Activated CD4-positive, alpha-beta T cell treated with anti-CD3 and anti-CD28 coated beads for 24 hours (primary cell): ENCODE results near the gene GPR15LG.

Experiments
- DNase-seq, 2 donors: peaks; one replicate each; pipeline ENCODE4 v3.0.0-alpha.2; 2020; ENCODE audit warnings: low read depth in 2 of 2

GPR15LG gene

DNA sequence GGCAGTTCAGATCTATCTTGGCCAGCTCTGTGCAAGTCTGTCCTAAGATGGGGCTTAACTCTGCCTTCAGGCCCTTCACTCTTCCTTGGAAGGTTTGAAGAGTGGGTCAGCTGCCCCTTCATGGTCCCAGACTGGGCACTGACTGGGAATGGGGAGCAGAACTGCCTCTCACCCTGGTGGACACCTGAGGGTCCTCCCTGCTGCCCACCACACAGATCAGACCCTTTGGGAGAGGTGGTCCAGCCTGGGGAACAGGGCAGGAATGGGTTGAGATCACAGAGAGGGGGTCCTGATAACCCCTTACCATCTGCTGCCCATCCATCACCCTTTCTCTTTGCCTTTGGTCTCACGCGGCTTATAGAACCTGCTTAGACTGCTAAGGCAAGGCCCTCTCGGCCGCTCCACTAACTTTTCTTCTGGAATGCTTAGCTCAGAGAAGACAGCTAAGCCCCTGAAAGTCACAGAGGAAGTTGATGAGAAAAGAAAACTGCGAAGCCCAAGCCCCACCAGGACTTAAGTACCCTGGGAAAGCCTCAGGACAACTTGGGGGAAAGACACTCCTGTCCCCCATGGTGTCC, 20.3 kb downstream of the GPR15LG start:
- DNase-seq, result no peak

DNA sequence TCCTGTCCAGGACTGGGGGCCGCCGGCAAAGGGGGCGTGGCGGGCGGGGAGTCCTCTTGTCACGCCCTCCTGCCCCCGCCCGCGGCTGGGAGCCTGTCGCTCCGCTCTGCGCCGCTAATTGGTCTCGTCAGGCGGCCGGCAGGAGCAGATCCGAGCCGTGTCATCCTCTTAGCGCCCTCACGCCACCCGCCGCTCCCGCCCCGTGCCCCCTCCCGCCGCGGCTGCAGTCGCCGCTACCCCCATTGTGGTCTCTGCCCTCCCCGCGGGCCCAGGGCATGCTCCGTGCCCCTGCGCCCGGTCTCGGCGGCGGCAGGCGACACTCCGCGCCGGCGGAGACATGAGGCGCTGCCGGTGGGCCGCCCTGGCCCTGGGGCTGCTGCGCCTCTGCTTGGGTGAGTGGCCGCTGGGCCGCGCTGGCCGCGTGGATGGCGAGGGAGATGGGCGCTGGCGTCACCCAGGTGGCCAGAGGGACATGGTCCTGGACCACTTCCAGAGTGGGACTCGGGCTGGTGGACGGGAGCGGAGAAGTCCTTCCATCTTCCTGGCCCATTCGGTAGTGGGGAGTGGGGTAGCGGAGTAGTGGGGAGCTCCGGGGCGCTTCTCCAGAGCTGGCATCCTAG, 20.9 kb downstream of the GPR15LG start, which contains the start of gene CDHR1:
TSS of gene CDHR1 (plus strand) at position 114 of the 620 bp plus-strand sequence. CDS start at position 338, 224 bp downstream.
- peak in 1 of 2 donors; percentile 14 for DNase-seq

DNA sequence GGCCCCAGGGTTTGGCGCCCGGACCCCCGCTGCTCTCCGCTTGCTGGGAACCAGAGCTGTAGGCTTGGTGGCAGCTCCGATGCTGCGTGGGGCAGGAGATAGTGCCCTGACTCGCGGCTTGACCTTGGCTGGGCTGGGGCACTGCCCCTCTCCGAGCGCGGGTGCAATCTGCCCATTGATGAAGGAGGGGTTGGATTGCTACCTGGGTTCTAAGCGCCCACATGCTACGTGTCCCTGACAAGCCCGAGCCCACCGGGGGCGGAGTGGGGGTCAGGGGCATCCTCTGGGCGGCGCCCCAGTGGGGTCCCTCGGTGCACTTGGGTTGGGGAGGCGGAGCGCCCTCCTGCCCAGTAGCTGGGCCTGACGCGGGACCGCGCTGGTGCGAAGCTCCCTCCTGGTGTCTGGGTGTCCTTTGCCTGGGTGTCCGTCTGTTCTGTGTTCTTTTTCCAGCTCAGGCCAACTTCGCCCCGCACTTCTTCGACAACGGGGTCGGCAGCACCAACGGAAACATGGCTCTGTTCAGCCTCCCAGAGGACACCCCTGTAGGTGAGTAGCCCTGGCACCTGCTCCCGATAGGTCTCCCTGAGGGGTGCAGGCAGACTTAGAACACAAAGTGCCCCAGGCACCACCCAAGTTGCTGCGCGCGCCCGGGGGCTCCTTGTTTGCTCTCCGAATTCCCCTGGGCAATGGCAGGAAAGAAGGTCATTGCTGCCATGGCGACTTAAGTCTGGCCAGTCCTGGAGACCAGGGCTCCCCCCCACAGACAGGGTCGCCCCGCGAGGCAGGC, 21.6 kb downstream of the GPR15LG start:
- DNase-seq, result no peak

DNA sequence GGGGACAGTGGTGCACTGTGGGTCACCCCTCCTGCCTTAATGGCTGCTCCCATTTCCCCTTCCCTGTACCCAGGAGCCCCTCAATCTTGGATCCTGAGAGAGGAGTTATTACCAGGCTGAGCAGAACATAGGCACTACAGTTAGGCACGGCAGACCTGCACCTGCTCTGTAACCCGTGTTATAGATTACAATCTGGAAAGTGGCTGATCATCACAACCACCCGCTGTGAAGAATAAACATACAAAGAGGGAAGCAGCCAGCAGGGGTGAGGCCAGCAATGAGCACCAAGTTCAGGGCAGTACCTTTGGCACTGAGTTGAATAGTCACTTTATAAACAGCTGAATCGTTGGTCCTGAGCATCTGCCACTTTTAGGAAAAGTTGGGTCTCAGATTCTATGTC, 22.5 kb downstream of the GPR15LG start:
- no peak for DNase-seq

DNA sequence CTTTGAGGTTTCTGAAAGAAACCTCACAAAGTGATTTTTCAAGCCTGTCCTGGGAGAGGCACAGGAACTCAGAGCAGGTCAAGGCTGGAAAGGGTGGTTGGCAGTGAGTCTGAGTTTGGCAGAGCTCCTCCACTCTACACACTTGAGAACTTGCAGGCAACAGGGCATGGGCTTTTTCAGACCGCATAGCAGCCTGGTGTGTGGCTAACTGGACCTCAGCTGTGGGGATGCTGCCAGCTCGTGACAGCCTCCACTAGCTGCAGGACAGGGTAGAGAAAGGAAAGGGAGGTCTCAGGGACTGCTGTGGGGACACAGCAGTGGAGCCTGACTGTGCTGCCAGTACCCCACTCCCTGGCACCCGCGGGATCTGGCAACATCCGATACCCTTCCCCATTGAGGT, 23.3 kb downstream of the GPR15LG start:
- DNase-seq, result no peak

DNA sequence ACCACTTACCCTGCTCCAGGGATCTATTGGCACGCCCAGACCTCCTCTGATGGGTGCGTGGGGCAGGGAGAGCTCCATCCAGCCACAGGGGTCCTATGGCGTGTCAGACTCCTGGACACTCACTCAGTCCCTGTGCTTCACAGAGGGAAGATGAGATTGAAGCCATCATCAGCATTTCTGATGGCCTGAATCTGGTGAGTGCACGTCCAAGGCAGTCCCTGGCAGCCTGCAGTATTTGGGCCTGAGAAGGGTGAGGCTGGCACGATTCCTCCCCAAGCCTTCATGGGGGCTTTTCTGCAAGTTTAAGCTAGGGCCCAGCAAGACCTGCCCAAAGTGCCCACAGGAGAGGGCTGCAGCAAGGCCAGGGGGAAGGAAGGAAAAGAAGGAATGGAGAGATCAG, 24.0 kb downstream of the GPR15LG start:
- DNase-seq, result no peak

DNA sequence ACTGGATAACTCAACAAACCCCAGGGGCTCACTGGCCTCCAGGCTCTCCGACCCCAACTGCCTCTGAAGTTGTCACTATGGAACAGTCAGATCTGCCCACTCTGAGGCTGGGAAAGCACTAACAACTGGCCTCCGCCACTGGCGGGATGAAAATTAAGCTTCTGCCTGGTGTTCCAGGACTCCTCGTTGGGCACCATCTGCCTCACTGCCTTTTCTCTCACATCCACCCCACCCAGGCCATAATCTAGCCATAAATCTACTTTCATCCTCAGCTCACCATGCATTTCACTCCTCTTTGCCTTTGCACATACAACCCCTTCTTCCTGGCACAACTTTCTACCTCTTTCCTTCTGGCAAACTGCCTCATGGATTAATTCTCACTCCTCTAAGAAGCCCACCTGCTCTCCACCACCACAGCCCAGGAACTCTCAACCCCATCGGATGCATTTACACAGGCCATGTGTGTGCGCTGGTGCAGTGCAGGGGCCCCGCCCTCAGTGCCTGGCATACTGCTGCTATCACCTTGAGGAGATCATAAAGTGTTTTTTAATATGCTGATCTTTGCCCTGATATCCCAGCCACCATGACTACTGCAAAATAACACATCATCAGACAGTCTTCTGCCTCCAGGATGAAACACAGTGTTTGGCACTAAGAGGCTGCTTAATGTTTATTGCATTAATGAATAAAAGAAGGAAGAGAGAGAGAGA, 24.8 kb downstream of the GPR15LG start:
- no peak for DNase-seq

DNA sequence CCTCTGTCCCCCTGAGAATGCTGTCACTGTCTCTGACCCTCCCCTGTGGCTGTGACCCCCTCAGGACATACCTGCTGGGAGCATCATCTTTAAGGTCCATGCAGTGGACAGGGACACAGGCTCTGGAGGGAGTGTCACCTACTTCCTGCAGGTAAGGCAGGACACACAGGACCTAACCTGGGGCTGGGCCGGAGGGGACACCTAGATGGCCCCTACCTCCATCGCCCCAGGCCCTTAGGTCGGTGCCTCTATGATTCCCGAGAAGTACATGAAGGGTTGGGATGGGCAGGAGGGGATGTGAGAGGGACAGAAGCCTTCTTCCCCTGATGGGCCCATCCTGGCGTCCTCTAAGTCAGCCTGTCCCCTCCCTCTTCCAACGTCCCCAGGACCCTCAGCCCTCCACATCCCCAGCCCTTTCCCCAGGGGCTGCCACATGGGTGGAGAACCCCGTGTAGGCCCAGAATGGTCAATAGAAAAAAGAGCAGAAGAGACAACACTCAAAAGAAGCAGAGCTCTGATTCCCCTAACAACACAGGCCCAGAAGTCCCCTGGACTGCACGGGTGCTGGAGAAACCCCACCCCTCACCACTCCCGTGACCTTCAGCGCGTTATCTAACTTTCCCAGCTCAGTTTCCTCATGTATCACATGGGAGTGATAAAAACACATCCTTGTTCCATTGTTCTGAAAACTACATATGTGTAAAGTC, 27.1 kb downstream of the GPR15LG start:
- DNase-seq, result no peak

DNA sequence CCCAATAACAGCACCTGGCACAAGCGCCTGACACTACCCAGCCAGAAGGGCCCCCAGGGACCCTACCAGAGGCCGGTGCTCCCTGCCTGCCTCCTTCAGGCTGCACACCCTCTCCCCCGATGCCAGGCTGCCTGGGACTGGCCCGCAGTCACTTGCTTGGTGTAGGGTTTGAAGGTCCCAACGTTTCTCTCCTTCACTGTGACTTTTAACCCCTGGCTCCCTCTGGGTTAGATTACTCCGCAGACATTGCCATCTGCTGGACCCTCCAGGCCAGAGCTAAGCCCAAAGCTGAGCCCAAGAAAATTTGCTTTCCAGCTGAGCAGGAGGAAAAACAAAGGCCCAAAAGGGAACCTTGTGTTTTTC, 27.6 kb downstream of the GPR15LG start:
- no peak for DNase-seq

DNA sequence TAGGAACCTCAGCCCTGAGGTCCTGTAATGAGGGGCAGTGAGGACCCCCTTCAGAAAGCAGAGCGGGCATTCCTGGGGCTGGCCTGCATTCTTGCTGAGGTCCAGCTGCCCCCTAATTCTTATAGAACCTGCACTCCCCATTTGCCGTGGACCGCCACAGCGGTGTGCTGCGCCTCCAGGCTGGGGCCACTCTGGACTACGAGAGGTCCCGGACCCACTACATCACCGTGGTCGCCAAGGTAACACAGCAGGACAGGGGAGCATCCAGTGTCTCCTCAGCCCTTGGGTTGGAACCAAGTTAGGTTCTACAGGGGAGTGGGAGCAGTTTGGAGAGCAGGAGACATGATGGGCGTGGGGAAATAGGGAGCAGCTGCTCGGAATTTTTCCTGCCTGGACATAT, 28.1 kb downstream of the GPR15LG start:
- DNase-seq, result no peak

DNA sequence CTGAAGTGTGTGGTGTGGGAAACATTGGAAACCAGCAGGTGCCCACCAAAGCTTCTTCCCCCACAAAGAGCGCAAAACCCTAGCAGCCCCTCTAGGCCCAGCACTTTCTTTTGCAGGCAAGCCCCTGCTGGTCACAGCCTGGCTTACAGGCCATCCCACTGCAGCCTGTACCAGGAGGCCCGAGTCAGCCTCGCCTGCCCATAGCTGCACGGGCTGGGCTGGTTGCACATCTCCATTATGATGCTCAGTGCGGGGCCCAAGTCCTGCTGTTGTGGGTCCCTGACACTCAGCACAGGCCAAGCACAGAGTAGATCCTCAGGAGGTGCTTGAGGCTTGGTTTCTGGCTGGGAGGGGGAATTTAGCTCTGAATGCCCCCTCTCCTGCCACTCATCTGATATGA, 28.7 kb downstream of the GPR15LG start:
- no peak for DNase-seq

DNA sequence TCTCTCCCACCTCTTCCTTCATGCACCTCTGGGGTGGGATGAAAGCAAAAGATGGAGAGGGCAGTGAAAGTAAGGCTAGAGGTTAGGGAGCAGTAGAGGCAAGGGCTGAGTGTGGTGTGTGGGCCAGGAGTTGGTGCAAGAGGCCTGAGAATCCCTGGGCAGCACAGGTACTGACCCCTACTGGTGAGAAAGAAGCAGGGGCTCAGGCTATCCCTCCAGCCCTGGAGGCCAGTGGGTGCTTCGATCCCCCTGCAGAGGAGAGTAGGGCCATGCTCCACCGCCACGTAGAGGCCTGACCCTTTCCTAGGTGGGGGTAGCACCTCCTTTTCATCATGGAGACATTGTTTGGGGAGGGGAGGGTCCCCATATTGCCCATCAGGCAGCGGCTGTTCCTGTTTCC, 30.5 kb downstream of the GPR15LG start:
- DNase-seq, result no peak

DNA sequence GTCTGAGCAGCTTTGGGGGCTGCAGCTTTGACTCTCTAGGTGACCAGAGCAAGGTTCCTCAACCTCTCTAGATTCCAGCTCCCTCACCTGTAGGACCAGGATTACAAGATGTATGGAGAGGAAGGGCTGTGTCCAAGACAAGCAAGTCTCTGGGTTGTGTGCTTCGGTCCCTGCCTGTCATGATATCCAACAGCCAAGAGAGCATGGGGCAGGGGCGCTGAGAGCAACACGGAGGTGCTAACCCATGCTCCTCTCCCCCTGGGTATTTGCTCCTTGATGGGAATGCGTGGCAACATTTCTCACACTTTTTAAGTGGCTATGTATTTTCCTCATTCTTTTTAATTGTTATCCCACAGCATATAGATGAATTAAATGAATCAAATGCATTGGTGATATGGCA, 31.0 kb downstream of the GPR15LG start:
- no peak for DNase-seq

DNA sequence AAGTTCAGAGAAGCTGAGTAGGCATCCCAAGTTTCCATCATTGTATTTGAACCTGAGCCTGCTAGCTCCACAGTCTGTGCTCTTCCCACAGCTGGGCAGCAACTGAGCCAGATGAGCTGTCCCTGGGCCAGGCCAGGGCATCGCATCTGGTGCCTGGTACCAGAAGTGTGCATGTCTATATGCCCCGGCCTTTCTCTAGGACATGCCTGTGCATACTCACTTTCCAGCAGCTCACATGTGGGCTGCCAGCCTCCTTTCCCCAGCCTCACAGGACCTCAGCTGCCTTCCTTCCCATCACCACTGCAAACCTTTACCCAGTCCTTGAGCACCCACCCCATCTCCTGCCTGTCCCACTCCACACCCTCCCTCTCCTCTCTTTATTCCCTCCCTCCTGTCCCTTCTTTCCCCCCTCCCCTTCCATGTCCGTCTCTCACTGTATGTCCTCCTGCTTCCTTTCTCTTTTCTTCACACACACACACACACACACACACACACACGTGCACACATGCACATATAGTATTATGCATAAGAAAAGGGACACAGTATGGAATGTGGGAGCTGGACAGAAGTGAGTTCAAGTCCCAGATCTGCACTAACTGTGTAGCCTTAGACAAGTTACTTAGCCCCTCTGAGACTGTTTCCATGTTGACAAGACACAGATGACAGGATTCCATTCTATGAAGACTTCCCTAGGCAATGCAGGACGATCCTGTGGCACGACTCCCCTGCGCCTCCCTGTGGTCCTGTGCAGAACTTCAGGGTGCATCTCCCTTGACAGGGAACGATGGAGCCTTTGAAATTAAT, 31.6 kb downstream of the GPR15LG start:
- peak; percentile 42 to 58 for DNase-seq

DNA sequence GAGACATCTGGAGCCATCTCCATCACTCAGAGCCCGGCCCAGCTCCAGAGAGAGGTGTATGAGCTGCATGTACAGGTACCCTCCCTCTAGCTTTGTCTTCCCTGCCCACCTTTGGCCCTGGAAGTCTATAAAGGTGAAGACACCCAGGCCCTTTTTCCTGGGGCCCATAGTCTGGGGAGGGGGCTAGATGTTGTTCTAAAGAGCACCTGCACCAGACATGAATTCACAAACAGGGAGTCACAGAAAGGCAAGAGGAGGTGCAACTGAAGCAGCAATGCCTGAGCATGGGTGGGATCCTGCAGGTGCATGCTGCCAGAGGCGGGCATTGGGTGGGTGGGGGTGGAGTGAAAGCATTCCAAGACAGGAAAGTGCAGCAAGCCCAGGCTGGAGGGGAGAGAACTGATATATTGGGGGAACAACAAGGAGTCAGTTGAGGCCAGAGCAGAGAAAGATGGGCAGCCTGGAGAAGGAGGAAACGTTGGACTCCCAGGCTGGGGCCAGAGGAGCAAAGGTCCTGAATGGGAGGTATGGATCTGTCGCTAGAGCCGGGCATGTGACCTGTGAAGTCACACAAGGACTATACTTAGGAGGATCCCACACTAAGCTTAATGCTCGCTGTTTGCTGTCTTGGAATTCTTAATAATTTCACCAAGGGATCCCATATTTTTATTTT, 32.4 kb downstream of the GPR15LG start:
- DNase-seq, result no peak

DNA sequence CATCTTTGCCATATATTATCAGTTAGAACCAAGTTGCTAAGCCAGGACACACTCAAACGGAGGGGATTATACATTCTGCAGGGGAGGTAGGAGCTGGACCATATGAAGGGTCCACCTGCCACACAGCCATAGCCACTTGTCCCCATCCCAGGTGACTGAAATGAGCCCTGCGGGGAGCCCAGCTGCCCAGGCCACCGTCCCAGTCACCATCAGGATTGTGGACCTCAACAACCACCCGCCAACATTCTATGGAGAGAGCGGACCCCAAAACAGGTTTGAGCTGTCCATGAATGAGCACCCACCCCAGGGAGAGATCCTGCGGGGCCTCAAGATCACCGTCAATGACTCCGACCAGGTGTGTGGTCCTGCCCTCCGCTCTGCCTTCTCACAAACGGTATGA, 34.4 kb downstream of the GPR15LG start:
- DNase-seq, result no peak

DNA sequence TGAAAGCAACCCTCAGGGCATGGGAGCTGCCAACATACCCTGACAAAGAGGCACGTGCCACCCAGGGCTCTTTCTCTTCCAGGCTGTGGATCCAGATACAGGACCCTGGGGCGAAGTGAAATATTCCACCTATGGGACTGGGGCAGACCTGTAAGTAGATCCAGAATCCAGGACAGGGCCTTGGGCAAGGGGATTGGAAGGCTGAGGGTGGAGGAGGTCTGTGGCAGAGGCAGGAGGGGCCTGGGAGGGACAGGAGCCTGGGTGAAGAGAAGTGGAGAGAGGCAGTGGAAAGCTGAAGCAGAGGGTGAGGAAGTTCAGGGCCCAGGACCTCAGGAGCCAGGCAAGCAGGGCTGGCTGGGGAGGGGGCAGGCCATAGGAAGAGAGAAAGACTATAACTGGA, 38.0 kb downstream of the GPR15LG start:
- DNase-seq, result no peak

DNA sequence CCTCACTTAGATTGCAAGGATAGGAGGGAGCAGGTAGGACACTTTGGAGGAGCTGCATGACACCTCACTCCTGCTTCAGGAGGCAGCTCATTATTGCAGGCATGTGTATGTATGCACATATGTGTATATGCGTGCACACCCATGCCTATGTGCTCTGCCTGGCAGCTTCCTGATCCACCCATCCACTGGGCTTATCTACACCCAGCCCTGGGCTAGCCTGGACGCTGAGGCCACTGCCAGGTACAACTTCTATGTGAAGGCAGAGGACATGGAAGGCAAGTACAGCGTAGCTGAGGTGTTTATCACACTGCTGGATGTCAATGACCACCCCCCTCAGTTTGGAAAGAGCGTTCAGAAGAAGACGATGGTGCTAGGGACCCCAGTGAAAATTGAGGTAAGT, 38.4 kb downstream of the GPR15LG start:
- DNase-seq, result no peak

DNA sequence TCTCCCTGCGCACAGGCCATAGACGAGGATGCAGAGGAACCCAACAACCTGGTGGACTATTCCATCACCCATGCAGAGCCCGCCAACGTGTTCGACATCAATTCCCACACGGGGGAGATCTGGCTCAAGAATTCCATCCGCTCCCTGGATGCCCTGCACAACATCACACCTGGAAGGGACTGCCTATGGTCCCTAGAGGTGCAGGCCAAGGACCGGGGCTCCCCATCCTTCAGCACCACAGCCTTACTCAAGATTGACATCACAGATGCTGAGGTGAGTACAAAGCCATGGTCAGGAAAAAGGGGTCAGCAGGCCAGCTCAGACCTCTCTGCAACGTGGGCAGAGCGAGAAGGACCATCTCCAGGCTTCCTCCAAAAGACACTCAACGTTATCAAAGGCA, 39.5 kb downstream of the GPR15LG start:
- no peak for DNase-seq

DNA sequence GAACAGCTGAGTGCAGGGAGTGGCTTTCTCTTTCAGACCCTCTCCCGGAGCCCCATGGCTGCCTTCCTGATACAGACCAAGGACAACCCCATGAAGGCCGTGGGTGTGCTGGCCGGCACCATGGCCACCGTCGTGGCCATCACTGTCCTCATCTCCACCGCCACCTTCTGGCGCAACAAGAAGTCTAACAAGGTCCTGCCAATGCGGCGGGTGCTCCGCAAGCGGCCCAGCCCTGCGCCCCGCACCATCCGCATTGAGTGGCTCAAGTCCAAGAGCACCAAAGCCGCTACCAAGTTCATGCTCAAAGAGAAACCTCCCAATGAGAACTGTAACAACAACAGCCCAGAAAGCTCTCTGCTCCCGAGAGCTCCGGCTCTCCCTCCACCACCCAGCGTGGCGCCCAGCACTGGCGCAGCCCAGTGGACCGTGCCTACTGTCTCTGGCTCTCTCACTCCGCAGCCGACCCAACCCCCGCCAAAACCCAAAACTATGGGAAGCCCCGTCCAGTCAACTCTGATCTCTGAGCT, 40.5 kb downstream of the GPR15LG start:
- no peak for DNase-seq
